Sigmoid colon (tissue), 4 donors: ENCODE data around the gene CTIF.

ENCODE experiments used
- CTCF ChIP-seq, 4 experiments: fragments of 450-650 bp in 3 of 4; fragments of 200-600 bp in 1 of 4; IDR thresholded peaks; one replicate each; pipeline ENCODE4 v1.5.1; 2016 to 2019; ENCODE audit warnings: antibody characterized with exemption in 4 of 4, mild to moderate bottlenecking in 3 of 4, moderate library complexity in 2 of 4
- EP300 ChIP-seq, 4 donors: sonication (generic); formaldehyde crosslinking; IDR thresholded peaks; one replicate each; pipeline ENCODE4 v1.6.1; 2017; ENCODE audit warnings: antibody characterized with exemption in 4 of 4
- POLR2A ChIP-seq, 2 donors: fragments of 450-650 bp; IDR thresholded peaks; one replicate each; pipeline ENCODE4 v1.6.1; 2016; ENCODE audit warnings: antibody characterized with exemption in 2 of 2, mild to moderate bottlenecking in 2 of 2, moderate library complexity in 2 of 2
- POLR2AphosphoS5 ChIP-seq, 4 donors: sonication (generic); formaldehyde crosslinking; IDR thresholded peaks; one replicate each; pipeline ENCODE4 v1.6.1; 2017; ENCODE audit warnings: antibody characterized with exemption in 4 of 4

GRCh38 chr18:48878471-48878870 is 339.6 kb downstream of the CTIF start:
- TF ChIP-seq POLR2A (IDR thresholded peaks at IDR 0.05) (no peak), CTCF (IDR thresholded peaks at IDR 0.05) (no peak), POLR2AphosphoS5 (IDR thresholded peaks at IDR 0.05) (no peak), EP300 (IDR thresholded peaks at IDR 0.05) (no peak)
